ENCODE data around the gene FAM20A.
A peak's percentile ranks its signal among the peaks of the same experiment; 100 is the strongest.

FAM20A gene

DNA sequence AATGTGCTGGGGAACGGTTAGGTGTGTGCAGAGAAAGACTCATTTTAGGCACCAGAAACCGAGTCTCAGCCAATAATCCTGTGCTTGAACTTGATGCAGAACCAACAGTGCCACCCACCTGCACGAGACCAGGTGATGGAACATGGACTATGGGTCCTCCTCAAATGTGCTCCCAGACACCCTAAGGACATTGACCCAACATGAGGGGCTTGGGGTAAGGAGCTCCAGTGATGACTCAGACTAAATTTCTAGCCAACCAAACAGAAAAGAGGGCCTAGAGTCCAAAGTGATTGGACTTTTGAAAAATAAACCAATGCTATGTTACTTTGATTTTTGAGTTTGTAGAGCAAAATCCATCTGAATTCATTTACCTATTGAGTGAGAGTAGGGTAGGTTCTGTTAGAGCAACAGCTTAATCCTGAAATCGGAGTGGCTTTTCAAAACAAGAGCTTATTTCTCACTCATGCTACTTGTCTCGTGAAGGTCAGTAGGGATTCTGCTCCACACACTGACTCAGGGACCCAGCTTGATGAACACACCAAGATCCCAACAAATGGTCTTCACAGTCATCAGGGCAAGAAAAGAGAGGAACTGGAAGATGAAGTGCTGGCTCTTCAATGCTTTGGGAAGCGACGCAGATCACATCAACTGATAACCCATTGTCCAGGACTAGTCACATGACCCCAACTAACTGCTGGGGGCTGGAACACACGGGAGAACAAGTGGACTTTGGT, 21.8 kb downstream of the FAM20A start:
- Histone ChIP-seq H3K36me3 (ENCODE audit: control insufficient read depth in 1 of 2, insufficient read depth in 2 of 2, low read length in 2 of 2) (no peaks in the 10 kb centered on the region), H3K9me3 (ENCODE audit: control insufficient read depth in 1 of 2, low read length in 2 of 2) (peaks cover 0 to 2% of the 10 kb centered on the region in 2 donors), H3K4me3 (ENCODE audit: low read depth in 1 of 2, low read length in 2 of 2) (no peak overlapping the region), H3K27ac (ENCODE audit: low read depth, low read length) (no peak overlapping the region), H3K9ac (ENCODE audit: low read depth in 1 of 2, low read length in 2 of 2) (no peak overlapping the region), H3K27me3 (ENCODE audit: control insufficient read depth in 1 of 2, insufficient read depth in 2 of 2, low read length in 2 of 2) (no peaks in the 10 kb centered on the region), H3K4me1 (ENCODE audit: control insufficient read depth in 1 of 2, insufficient read depth in 2 of 2, low read length in 2 of 2) (peaks cover 0 to 7% of the 10 kb centered on the region in 2 donors)

DNA sequence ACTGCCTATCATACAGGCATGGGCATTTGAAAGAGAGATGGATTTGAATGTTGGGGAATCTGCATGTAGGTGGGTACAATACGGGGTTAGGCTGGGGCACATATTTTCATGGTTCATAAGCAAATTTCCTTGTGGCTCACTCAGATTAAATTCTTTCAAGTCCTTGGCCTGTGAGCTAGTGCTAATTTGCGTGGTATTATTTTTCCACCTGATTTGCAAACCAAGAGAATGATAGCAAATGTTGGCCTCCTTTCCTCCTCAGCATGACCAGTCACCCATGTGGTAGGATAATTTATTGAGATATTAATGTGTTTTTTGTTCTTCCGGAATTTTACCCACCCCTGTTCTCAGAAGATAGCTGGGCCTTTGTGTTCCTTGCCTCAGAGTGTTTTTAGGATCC, 22.9 kb downstream of the FAM20A start:
- no peaks in the 10 kb centered on the region for H3K27me3 ChIP-seq (ENCODE audit: control insufficient read depth in 1 of 2, insufficient read depth in 2 of 2, low read length in 2 of 2)
- no peak overlapping the region for H3K27ac ChIP-seq (ENCODE audit: low read depth, low read length)
- peaks cover 0 to 2% of the 10 kb centered on the region in 2 donors for H3K9me3 ChIP-seq (ENCODE audit: control insufficient read depth in 1 of 2, low read length in 2 of 2)
- no peaks in the 10 kb centered on the region for H3K36me3 ChIP-seq (ENCODE audit: control insufficient read depth in 1 of 2, insufficient read depth in 2 of 2, low read length in 2 of 2)
- peaks cover 0 to 7% of the 10 kb centered on the region in 2 donors for H3K4me1 ChIP-seq (ENCODE audit: control insufficient read depth in 1 of 2, insufficient read depth in 2 of 2, low read length in 2 of 2)
- no peak overlapping the region for H3K9ac ChIP-seq (ENCODE audit: low read depth in 1 of 2, low read length in 2 of 2)
- no peak overlapping the region for H3K4me3 ChIP-seq (ENCODE audit: low read depth in 1 of 2, low read length in 2 of 2)

DNA sequence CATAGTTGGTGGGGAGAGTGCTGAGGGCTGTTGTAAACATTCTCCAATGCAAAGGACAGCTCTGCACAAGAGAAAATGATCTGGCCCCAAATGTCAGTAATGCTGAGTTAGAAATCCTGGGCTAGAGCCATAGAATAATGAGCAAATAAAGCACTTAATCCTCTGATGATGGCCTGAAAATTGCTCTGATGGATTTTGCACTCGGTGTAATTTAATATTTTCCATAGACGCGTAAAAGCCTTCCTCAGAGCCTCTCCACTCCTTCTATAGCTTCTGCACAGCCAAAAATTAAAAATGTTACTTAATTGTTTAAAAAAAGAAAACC, 23.7 kb downstream of the FAM20A start:
- Histone ChIP-seq H3K9ac (ENCODE audit: low read depth in 1 of 2, low read length in 2 of 2) (no peak overlapping the region), H3K9me3 (ENCODE audit: control insufficient read depth in 1 of 2, low read length in 2 of 2) (peaks cover 0 to 2% of the 10 kb centered on the region in 2 donors), H3K4me3 (ENCODE audit: low read depth in 1 of 2, low read length in 2 of 2) (no peak overlapping the region), H3K27me3 (ENCODE audit: control insufficient read depth in 1 of 2, insufficient read depth in 2 of 2, low read length in 2 of 2) (no peaks in the 10 kb centered on the region), H3K36me3 (ENCODE audit: control insufficient read depth in 1 of 2, insufficient read depth in 2 of 2, low read length in 2 of 2) (no peaks in the 10 kb centered on the region), H3K4me1 (ENCODE audit: control insufficient read depth in 1 of 2, insufficient read depth in 2 of 2, low read length in 2 of 2) (peaks cover 0 to 7% of the 10 kb centered on the region in 2 donors), H3K27ac (ENCODE audit: low read depth, low read length) (no peak overlapping the region)

DNA sequence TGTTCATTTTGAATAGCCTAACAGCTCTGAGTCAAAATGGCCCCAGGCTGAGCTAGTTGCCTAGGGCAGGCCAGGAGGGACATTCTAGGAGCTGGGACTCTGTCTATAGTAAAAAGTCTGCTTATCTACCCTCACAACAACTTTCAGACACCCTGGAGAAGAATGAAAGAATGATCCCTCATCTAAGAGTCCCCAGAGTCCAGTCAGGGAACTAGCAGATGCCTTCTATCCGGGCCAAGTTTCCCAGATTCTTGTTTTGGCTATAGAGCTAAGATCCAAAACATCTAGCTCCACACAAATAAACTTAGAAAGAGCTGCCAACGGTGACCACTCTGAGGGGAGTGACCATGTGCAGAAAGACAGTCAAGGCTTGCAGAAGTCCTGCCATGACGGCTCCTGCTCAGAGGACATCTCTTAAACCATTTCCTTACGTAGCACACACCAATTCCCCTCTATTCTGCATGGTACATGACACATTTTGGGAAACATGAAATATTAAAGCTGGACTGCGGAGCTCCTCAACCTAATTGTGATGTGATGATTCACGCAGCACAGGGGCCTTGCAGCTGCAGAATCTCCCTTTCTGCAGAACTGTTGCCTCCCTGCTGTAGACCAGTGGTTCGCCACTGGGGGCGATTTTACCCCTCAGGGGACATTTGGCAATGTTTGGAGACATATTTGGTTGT, 24.2 kb downstream of the FAM20A start:
- Histone ChIP-seq H3K27ac (ENCODE audit: low read depth, low read length) (peak overlapping the region; percentile 13), H3K9ac (ENCODE audit: low read depth in 1 of 2, low read length in 2 of 2) (no peak overlapping the region), H3K9me3 (ENCODE audit: control insufficient read depth in 1 of 2, low read length in 2 of 2) (peaks cover 0 to 2% of the 10 kb centered on the region in 2 donors), H3K4me3 (ENCODE audit: low read depth in 1 of 2, low read length in 2 of 2) (no peak overlapping the region), H3K36me3 (ENCODE audit: control insufficient read depth in 1 of 2, insufficient read depth in 2 of 2, low read length in 2 of 2) (no peaks in the 10 kb centered on the region), H3K4me1 (ENCODE audit: control insufficient read depth in 1 of 2, insufficient read depth in 2 of 2, low read length in 2 of 2) (peaks cover 0 to 7% of the 10 kb centered on the region in 2 donors), H3K27me3 (ENCODE audit: control insufficient read depth in 1 of 2, insufficient read depth in 2 of 2, low read length in 2 of 2) (no peaks in the 10 kb centered on the region)

DNA sequence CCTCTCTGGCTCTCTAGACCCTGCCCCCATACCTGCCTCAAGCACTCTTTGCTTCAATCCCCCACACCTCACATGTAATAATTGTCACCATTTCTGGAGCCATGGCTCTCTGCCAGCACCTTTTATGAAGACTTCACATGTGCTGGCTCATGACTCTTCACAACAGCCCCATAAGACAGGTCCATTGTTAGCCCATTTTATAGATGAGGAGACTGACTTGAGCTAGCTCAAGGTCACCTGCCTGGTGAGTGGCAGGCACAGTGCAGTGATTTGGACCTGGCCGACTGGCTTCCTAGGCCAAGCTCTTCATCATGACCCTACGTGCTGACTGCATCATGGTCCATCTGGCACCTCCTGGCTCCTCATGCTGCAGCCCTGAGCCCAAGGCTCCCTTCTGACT, 25.0 kb downstream of the FAM20A start:
- H3K27ac ChIP-seq (ENCODE audit: low read depth, low read length) = no peak overlapping the region

DNA sequence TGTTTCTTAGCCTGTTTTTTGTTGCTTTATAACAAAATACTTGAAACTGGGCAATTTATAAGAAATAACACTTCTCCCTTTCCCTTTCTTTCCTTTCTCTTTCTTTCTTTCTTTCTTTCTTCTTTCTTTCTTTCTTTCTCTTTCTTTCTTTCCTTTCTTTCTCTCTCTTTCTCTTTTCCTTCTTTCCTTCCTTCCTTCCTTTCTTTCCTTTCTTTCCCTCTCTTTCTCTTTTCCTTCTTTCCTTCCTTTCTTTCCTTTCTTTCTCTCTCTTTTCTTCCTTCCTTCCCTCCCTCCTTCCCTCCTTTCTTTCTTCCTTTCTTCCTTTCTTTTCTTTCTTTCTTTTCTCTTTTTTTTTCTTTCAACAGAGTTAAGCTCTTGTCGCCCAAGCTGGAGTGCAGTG, 27.8 kb downstream of the FAM20A start:
- no peak overlapping the region for H3K27ac ChIP-seq (ENCODE audit: low read depth, low read length)
- no peak overlapping the region for H3K4me3 ChIP-seq (ENCODE audit: low read depth in 1 of 2, low read length in 2 of 2)
- H3K27me3 ChIP-seq (ENCODE audit: control insufficient read depth in 1 of 2, insufficient read depth in 2 of 2, low read length in 2 of 2) = no peaks in the 10 kb centered on the region
- H3K36me3 ChIP-seq (ENCODE audit: control insufficient read depth in 1 of 2, insufficient read depth in 2 of 2, low read length in 2 of 2) = no peaks in the 10 kb centered on the region
- H3K9me3 ChIP-seq (ENCODE audit: control insufficient read depth in 1 of 2, low read length in 2 of 2) = no peaks in the 10 kb centered on the region
- H3K4me1 ChIP-seq (ENCODE audit: control insufficient read depth in 1 of 2, insufficient read depth in 2 of 2, low read length in 2 of 2) = peaks cover 0 to 7% of the 10 kb centered on the region in 2 donors
- H3K9ac ChIP-seq (ENCODE audit: low read depth in 1 of 2, low read length in 2 of 2) = no peak overlapping the region

More for the DNA sequence above, 25.0 kb downstream of the FAM20A start:
- Histone ChIP-seq H3K9me3 (ENCODE audit: control insufficient read depth in 1 of 2, low read length in 2 of 2) (peaks cover 0 to 2% of the 10 kb centered on the region in 2 donors), H3K4me3 (ENCODE audit: low read depth in 1 of 2, low read length in 2 of 2) (no peak overlapping the region), H3K4me1 (ENCODE audit: control insufficient read depth in 1 of 2, insufficient read depth in 2 of 2, low read length in 2 of 2) (peaks cover 0 to 7% of the 10 kb centered on the region in 2 donors), H3K36me3 (ENCODE audit: control insufficient read depth in 1 of 2, insufficient read depth in 2 of 2, low read length in 2 of 2) (no peaks in the 10 kb centered on the region), H3K9ac (ENCODE audit: low read depth in 1 of 2, low read length in 2 of 2) (no peak overlapping the region), H3K27me3 (ENCODE audit: control insufficient read depth in 1 of 2, insufficient read depth in 2 of 2, low read length in 2 of 2) (no peaks in the 10 kb centered on the region)

DNA sequence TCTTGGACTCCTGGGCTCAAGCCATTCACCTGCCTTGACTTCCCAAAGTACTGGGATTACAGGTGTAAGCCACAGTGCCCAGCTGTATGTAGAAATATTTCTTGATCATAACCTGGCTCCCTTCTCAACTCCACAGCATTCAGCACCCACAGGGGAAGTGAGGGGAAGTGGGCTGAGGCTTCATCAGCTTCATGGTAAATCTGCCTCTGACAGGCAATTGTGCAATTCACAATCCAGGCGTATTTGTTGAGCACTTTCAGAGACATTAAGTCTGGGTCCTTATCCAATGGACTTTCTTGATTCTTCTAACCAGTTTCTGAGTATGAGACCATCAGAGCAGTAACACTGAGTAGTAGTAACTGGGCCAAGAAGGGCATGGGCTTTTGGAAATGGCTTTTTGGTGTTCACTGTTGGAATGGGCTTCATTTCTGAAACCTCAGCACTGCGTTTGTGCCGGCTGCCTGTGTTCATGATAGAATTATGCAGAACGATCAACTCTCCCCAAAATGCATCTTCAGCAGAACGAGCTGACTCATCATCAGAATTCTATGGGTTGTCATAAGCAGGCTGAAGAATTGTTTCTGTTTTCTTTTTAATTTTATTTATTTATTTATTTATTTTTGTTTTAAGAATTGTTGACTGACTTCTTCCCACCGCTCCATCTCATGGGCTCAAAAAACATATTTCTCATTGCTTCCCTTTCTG, 28.9 kb downstream of the FAM20A start:
- H3K4me1 ChIP-seq (ENCODE audit: control insufficient read depth in 1 of 2, insufficient read depth in 2 of 2, low read length in 2 of 2) = peaks cover 0 to 7% of the 10 kb centered on the region in 2 donors
- H3K27ac ChIP-seq (ENCODE audit: low read depth, low read length) = no peak overlapping the region
- no peaks in the 10 kb centered on the region for H3K27me3 ChIP-seq (ENCODE audit: control insufficient read depth in 1 of 2, insufficient read depth in 2 of 2, low read length in 2 of 2)
- no peaks in the 10 kb centered on the region for H3K36me3 ChIP-seq (ENCODE audit: control insufficient read depth in 1 of 2, insufficient read depth in 2 of 2, low read length in 2 of 2)
- no peak overlapping the region for H3K4me3 ChIP-seq (ENCODE audit: low read depth in 1 of 2, low read length in 2 of 2)
- no peak overlapping the region for H3K9ac ChIP-seq (ENCODE audit: low read depth in 1 of 2, low read length in 2 of 2)
- no peaks in the 10 kb centered on the region for H3K9me3 ChIP-seq (ENCODE audit: control insufficient read depth in 1 of 2, low read length in 2 of 2)

DNA sequence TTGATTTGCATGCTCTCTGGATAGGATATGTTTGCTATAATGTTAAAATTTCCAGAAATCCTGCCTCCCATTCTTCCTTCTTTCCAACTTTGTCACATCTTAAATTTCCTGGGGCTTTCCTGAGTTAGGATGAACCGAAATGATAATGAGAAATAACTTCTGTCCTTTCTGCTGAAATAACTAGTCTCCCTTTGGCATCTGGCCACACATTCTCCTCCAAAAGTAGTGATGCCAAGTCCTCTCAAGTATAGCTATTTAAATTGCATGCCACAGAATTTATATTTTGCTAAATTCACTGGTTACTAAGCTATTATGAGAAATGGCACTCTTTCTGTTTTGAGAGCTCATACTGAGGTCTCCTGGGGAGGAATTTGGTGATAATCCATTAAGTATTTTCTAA, 30.6 kb downstream of the FAM20A start:
- Histone ChIP-seq H3K4me3 (ENCODE audit: low read depth in 1 of 2, low read length in 2 of 2) (no peak overlapping the region), H3K4me1 (ENCODE audit: control insufficient read depth in 1 of 2, insufficient read depth in 2 of 2, low read length in 2 of 2) (peaks cover 0 to 5% of the 10 kb centered on the region in 2 donors), H3K27me3 (ENCODE audit: control insufficient read depth in 1 of 2, insufficient read depth in 2 of 2, low read length in 2 of 2) (no peaks in the 10 kb centered on the region), H3K9ac (ENCODE audit: low read depth in 1 of 2, low read length in 2 of 2) (no peak overlapping the region), H3K36me3 (ENCODE audit: control insufficient read depth in 1 of 2, insufficient read depth in 2 of 2, low read length in 2 of 2) (no peaks in the 10 kb centered on the region), H3K27ac (ENCODE audit: low read depth, low read length) (no peak overlapping the region), H3K9me3 (ENCODE audit: control insufficient read depth in 1 of 2, low read length in 2 of 2) (no peaks in the 10 kb centered on the region)

DNA sequence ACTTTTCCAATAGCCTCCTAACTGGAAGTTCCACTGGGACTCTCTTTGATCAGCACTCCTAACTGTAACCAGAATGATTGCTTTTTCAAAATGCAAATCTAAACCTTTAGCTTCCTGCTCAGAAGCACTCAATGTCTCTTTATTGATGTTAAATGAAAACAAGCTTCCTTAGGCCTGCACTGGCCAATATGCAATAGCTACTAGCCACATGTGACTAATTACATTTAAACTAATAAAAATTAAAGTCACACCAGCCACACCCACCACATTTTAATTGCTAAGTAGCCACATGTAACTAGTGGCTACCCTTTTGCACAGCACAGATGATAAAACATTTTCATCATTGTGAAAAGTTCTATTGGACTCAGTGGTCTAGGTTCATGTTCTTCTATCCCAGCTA, 31.8 kb downstream of the FAM20A start:
- Histone ChIP-seq H3K36me3 (ENCODE audit: control insufficient read depth in 1 of 2, insufficient read depth in 2 of 2, low read length in 2 of 2) (no peaks in the 10 kb centered on the region), H3K4me3 (ENCODE audit: low read depth in 1 of 2, low read length in 2 of 2) (no peak overlapping the region), H3K9ac (ENCODE audit: low read depth in 1 of 2, low read length in 2 of 2) (no peak overlapping the region), H3K27me3 (ENCODE audit: control insufficient read depth in 1 of 2, insufficient read depth in 2 of 2, low read length in 2 of 2) (no peaks in the 10 kb centered on the region), H3K9me3 (ENCODE audit: control insufficient read depth in 1 of 2, low read length in 2 of 2) (no peaks in the 10 kb centered on the region), H3K27ac (ENCODE audit: low read depth, low read length) (no peak overlapping the region), H3K4me1 (ENCODE audit: control insufficient read depth in 1 of 2, insufficient read depth in 2 of 2, low read length in 2 of 2) (peaks cover 0 to 5% of the 10 kb centered on the region in 2 donors)

DNA sequence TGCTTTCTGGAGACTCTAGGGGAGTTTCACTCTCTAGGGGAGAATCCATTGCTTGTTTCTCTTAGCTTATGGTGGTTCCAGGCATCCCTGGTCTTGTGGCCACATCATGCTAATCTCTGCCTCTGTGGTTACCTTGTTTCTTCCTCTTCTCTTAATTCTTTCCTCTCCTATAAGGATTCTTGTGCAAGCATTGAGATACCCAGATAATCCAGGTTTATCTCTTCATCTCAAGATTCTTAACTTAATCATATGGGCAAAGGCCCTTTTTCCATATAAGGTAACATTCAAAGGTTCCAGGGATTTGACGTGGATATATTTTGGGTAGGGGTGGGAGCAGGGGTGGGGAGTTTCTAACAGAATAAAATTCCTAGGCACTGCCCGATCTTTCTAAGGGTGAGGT, 32.6 kb downstream of the FAM20A start:
- H3K4me1 ChIP-seq (ENCODE audit: control insufficient read depth in 1 of 2, insufficient read depth in 2 of 2, low read length in 2 of 2) = peaks cover 0 to 5% of the 10 kb centered on the region in 2 donors
- H3K9ac ChIP-seq (ENCODE audit: low read depth in 1 of 2, low read length in 2 of 2) = no peak overlapping the region
- no peaks in the 10 kb centered on the region for H3K9me3 ChIP-seq (ENCODE audit: control insufficient read depth in 1 of 2, low read length in 2 of 2)
- no peak overlapping the region for H3K27ac ChIP-seq (ENCODE audit: low read depth, low read length)
- H3K27me3 ChIP-seq (ENCODE audit: control insufficient read depth in 1 of 2, insufficient read depth in 2 of 2, low read length in 2 of 2) = no peaks in the 10 kb centered on the region
- H3K36me3 ChIP-seq (ENCODE audit: control insufficient read depth in 1 of 2, insufficient read depth in 2 of 2, low read length in 2 of 2) = no peaks in the 10 kb centered on the region
- no peak overlapping the region for H3K4me3 ChIP-seq (ENCODE audit: low read depth in 1 of 2, low read length in 2 of 2)
